B cell (primary cell): ENCODE measurements around the gene PLCL1. TPM values are rescaled to one million over a fixed set of nuclear protein-coding genes. Genes with fewer than 3 reads are reported as not detected.

Source experiments
- ATAC-seq: fragments of 200-7000 bp; cut with Tn5 transposase; one replicate; pipeline ENCODE4 v1.10.0; 2021; ENCODE audit warnings: low read depth, mild to moderate bottlenecking, moderate number of reproducible peaks, moderate library complexity
- CTCF ChIA-PET: fragments of 350-600 bp; sonication (Branson Sonifier 250); formaldehyde crosslinking; loops from one replicate; lab custom pipeline; 2021; ENCODE audit warnings: antibody characterized with exemption, inconsistent platforms; lab: Charles Lee
- POLR2A ChIA-PET: fragments of 350-600 bp; sonication (Branson Sonifier 250); formaldehyde crosslinking; loops from one replicate; lab custom pipeline; 2021; ENCODE audit warnings: antibody characterized with exemption; lab: Charles Lee
- DNase-seq: peaks from one replicate; pipeline ENCODE4 v3.0.0; 2013
- H2AFZ ChIP-seq: 2 replicates; pipeline ENCODE4 v1.6.1; 2012; ENCODE audit warnings: mild to moderate bottlenecking, low read depth, low read length; ENCODE audit not compliant: insufficient read depth, poor library complexity, severe bottlenecking
- H3K27ac ChIP-seq, 2 donors: 1 replicate in 1 of 2; 2 replicates in 1 of 2; pipeline ENCODE4 v1.5.1; 2012 to 2013; ENCODE audit warnings: low read length in 2 of 2, mild to moderate bottlenecking in 2 of 2, moderate library complexity in 1 of 2
- H3K27me3 ChIP-seq, 4 experiments: fragments of 200-600 bp in 1 of 4; sonication (generic) in 1 of 4; replicated peaks in 1 of 4; 1 replicate in 2 of 4; 2 replicates in 2 of 4; pipeline versions ENCODE4 v1.6.1 to v1.7.0; 2013 to 2016; ENCODE audit warnings: low read length in 3 of 4, mild to moderate bottlenecking in 2 of 4, mixed read lengths in 1 of 4, moderate library complexity in 1 of 4; ENCODE audit not compliant: insufficient read depth in 4 of 4, control insufficient read depth in 3 of 4; ENCODE audit errors: control extremely low read depth in 1 of 4
- H3K36me3 ChIP-seq, 2 experiments: replicated peaks in 1 of 2; 1 replicate in 1 of 2; 2 replicates in 1 of 2; pipeline versions ENCODE4 v1.6.1 to v1.7.1; 2013; ENCODE audit warnings: low read length in 1 of 2; ENCODE audit not compliant: insufficient read depth in 2 of 2, control insufficient read depth in 1 of 2; ENCODE audit errors: control extremely low read depth in 1 of 2, extremely low read depth in 1 of 2
- H3K4me1 ChIP-seq, 2 donors: fragments of 200-600 bp in 1 of 2; sonication (generic) in 1 of 2; 1 replicate in 1 of 2; 2 replicates in 1 of 2; pipeline versions ENCODE4 v1.5.1 to v1.6.1; 2013 to 2017; ENCODE audit warnings: low read length in 2 of 2; ENCODE audit not compliant: control insufficient read depth in 2 of 2, insufficient read depth in 2 of 2
- H3K4me2 ChIP-seq: replicated peaks from 2 replicates; pipeline ENCODE3; 2012; ENCODE audit warnings: mild to moderate bottlenecking, low read depth, low read length; ENCODE audit not compliant: poor library complexity, severe bottlenecking
- H3K4me3 ChIP-seq, 5 experiments: fragments of 200-600 bp in 1 of 5; sonication (generic) in 1 of 5; 1 replicate in 3 of 5; 2 replicates in 2 of 5; pipeline versions ENCODE4 v1.5.1 to v1.7.0; 2011 to 2016; ENCODE audit warnings: low read length in 4 of 5, mild to moderate bottlenecking in 4 of 5, low read depth in 2 of 5, control low read depth in 1 of 5, moderate library complexity in 1 of 5; ENCODE audit not compliant: insufficient read depth in 1 of 5; ENCODE audit errors: control extremely low read depth in 1 of 5, extremely low read depth in 1 of 5
- H3K79me2 ChIP-seq: fragments of 200-600 bp; sonication (generic); one replicate; pipeline ENCODE4 v1.6.0; 2016; ENCODE audit warnings: low read length; ENCODE audit not compliant: control insufficient read depth, insufficient read depth
- H3K9ac ChIP-seq: fragments of 200-600 bp; sonication (generic); 2 replicates; pipeline ENCODE4 v1.6.1; 2017; ENCODE audit warnings: mild to moderate bottlenecking, low read length, moderate library complexity
- H3K9me3 ChIP-seq, 3 donors: one replicate each; pipeline versions ENCODE4 v1.6.1 to v1.7.1; 2013; ENCODE audit warnings: low read length in 2 of 3; ENCODE audit not compliant: control insufficient read depth in 2 of 3, insufficient read depth in 1 of 3; ENCODE audit errors: control extremely low read depth in 1 of 3
- H4K20me1 ChIP-seq: 2 replicates; pipeline ENCODE4 v1.6.0; 2012; ENCODE audit warnings: mild to moderate bottlenecking, low read length; ENCODE audit not compliant: insufficient read depth, control insufficient read depth, poor library complexity, severe bottlenecking
- H3K27ac Mint-ChIP-seq: one replicate; pipeline ENCODE4 v1.8.0; 2021; ENCODE audit warnings: mixed read lengths
- H3K27me3 Mint-ChIP-seq: one replicate; pipeline ENCODE4 v1.8.0; 2021; ENCODE audit warnings: mixed read lengths
- H3K4me1 Mint-ChIP-seq: one replicate; pipeline ENCODE4 v1.8.0; 2021; ENCODE audit warnings: mixed read lengths
- H3K4me3 Mint-ChIP-seq: one replicate; pipeline ENCODE4 v1.8.0; 2021; ENCODE audit warnings: mixed read lengths
- H3K9me3 Mint-ChIP-seq: one replicate; pipeline ENCODE4 v1.8.0; 2022; ENCODE audit warnings: mixed read lengths; ENCODE audit not compliant: insufficient read depth
- CTCF ChIP-seq: fragments of 200-600 bp; IDR thresholded peaks from one replicate; pipeline ENCODE4 v1.8.0; 2022; ENCODE audit warnings: antibody characterized with exemption, mild to moderate bottlenecking
- EZH2 ChIP-seq: IDR thresholded peaks from 2 replicates; pipeline ENCODE4 v1.6.1; 2012; ENCODE audit warnings: borderline replicate concordance, low read depth, mild to moderate bottlenecking, moderate library complexity, low read length; ENCODE audit not compliant: insufficient read depth, poor library complexity, severe bottlenecking
- WGBS: methylation state at CpG from one replicate; pipeline ENCODE4 v1.1.5; 2013; ENCODE audit warnings: missing lambda C conversion rate; ENCODE audit not compliant: insufficient coverage; 5-methylcytosine and 5-hydroxymethylcytosine counted together
- intact Hi-C: fragments of 100-400 bp; cut with micrococcal nuclease; formaldehyde crosslinking; loops from one replicate; pipeline ENCODE4 v1.10.0; 2022
- polyA plus RNA-seq: library from polyadenylated mRNA; depleted of rRNA; stranded (reverse); fragments of >200 nt; gene quantifications from 2 replicates; pipeline ENCODE4 v1.2.3, GENCODE V29; 2012
- total RNA-seq, 2 donors: library from RNA; stranded (reverse); fragments of 120-200 nt in 1 of 2; gene quantifications; 1 replicate in 1 of 2; 2 replicates in 1 of 2; pipeline versions ENCODE4 v1.2.3 to v1.2.4, GENCODE V29; 2013 to 2022

Gene PLCL1
- total and polyA plus RNA-seq, 2 donors (not counting 1 experiment from before 2014, with no cell fraction given): 0.07 to 0.25 TPM

DNA sequence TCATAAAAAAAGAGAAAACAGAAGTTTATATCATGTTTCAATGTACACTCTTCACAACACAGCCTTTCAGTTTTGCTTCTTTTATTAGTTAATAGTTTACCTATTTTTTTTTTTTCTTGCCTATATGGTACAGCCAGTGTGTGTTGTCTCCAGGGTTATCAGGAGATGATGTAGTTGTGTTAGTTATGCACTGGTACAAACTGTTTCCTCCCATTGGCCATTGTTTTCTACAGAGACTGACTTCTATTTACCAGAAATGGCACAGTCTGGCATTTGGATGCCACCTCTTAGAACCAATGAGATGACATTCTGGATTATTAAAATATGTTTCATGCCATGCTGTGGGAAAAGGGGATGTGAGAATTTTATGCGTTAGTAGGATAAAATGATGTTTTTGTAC lies 339.4 kb downstream of the PLCL1 start:
- CTCF ChIA-PET: no interaction called here
- H3K79me2 ChIP-seq: no peaks in the 10 kb centered on the region
- H3K27ac Mint-ChIP-seq: no peak overlapping the region

GRCh38 chr2:198144660-198145059 lies 340.3 kb downstream of the PLCL1 start:
- no peaks in the 10 kb centered on the region for H3K9me3 ChIP-seq
- intact Hi-C loops: no loop called here
- no peaks in the 10 kb centered on the region for H3K27me3 Mint-ChIP-seq
- H3K79me2 ChIP-seq: no peaks in the 10 kb centered on the region
- no peak overlapping the region for H3K27ac Mint-ChIP-seq
- no peak overlapping the region for H3K4me3 ChIP-seq
- no peak overlapping the region for H3K9ac ChIP-seq
- ATAC-seq (no peak), DNase-seq (no peak)
- no peaks in the 10 kb centered on the region for H3K36me3 ChIP-seq
- H3K4me1 ChIP-seq: no peaks in the 10 kb centered on the region
- no peak overlapping the region for H3K4me3 Mint-ChIP-seq
- H3K27me3 ChIP-seq: no peaks in the 10 kb centered on the region
- ChIA-PET CTCF (no interaction called here), POLR2A (no interaction called here)
- H2AFZ ChIP-seq: no peak overlapping the region
- peaks cover 2% of the 10 kb centered on the region for H3K9me3 Mint-ChIP-seq
- no peak overlapping the region for H3K4me2 ChIP-seq
- H3K4me1 Mint-ChIP-seq: no peaks in the 10 kb centered on the region
- H3K27ac ChIP-seq: no peak overlapping the region
- no peaks in the 10 kb centered on the region for H4K20me1 ChIP-seq
- WGBS: 0% methylated on average over 2 of the region's 3 CpGs
- TF ChIP-seq EZH2 (no peak), CTCF (no peak)

More for the DNA sequence above, 339.4 kb downstream of the PLCL1 start:
- ATAC-seq (no peak), DNase-seq (no peak)
- H3K36me3 ChIP-seq: no peaks in the 10 kb centered on the region
- H2AFZ ChIP-seq: no peak overlapping the region
- no peak overlapping the region for H3K9ac ChIP-seq
- Mint-ChIP-seq H3K4me3 (no peak overlapping the region), H3K9me3 (peaks cover 2% of the 10 kb centered on the region), H3K27me3 (no peaks in the 10 kb centered on the region), H3K4me1 (no peaks in the 10 kb centered on the region)
- no peaks in the 10 kb centered on the region for H3K4me1 ChIP-seq
- no peaks in the 10 kb centered on the region for H3K9me3 ChIP-seq
- no peaks in the 10 kb centered on the region for H4K20me1 ChIP-seq
- no peak for TF ChIP-seq EZH2
- H3K4me2 ChIP-seq: no peak overlapping the region
- no peak overlapping the region for H3K4me3 ChIP-seq
- WGBS: no CpG with 5 or more reads among the region's 1 CpG
- intact Hi-C loops: no loop called here
- no peak overlapping the region for H3K27ac ChIP-seq
- H3K27me3 ChIP-seq: no peaks in the 10 kb centered on the region
- POLR2A ChIA-PET: no interaction called here
